ENCODE data around the gene DGKG. TPM values are rescaled to one million over a fixed set of nuclear protein-coding genes. Genes with fewer than 3 reads are reported as not detected.

Gene DGKG
- total and polyA plus RNA-seq, 8 donors: 4.2 to 7.6 (median 5.5) TPM

GRCh38 chr3:186152361-186152798, 209.7 kb downstream of the DGKG start:
- DNase-seq: no peak
- ATAC-seq: no peak
- Histone ChIP-seq H3K27me3 (no peaks in the 10 kb centered on the region), H3K27ac (peak overlapping the region in 1 of 2 donors; percentile 79), H3K4me3 (no peak overlapping the region), H3K9me3 (no peaks in the 10 kb centered on the region), H3K4me1 (peaks cover 0 to 45% of the 10 kb centered on the region in 2 donors), H3K36me3 (peaks cover 0 to 3% of the 10 kb centered on the region in 2 donors)
- intact Hi-C loops (cut with DNase I): no loop called here
- TF ChIP-seq CTCF (IDR thresholded peaks at IDR 0.05): no peak

GRCh38 chr3:186151077-186151971, 210.7 kb downstream of the DGKG start:
- peak overlapping the region in 1 of 2 donors; percentile 79 for H3K27ac ChIP-seq
- intact Hi-C loops (cut with DNase I): no loop called here

GRCh38 chr3:186150041-186150830, 211.8 kb downstream of the DGKG start:
- peak overlapping the region in 1 of 2 donors; percentile 79 for H3K27ac ChIP-seq
- H3K9me3 ChIP-seq: no peaks in the 10 kb centered on the region
- peaks cover 0 to 3% of the 10 kb centered on the region in 2 donors for H3K36me3 ChIP-seq
- peak; percentile 16 for ATAC-seq
- no peaks in the 10 kb centered on the region for H3K27me3 ChIP-seq
- no peak overlapping the region for H3K4me3 ChIP-seq
- DNase-seq: no peak
- H3K4me1 ChIP-seq: peaks cover 0 to 45% of the 10 kb centered on the region in 2 donors
- intact Hi-C loops (cut with DNase I): no loop called here
- TF ChIP-seq CTCF (IDR thresholded peaks at IDR 0.05): no peak

More at GRCh38 chr3:186151077-186151971, 210.7 kb downstream of the DGKG start:
- no peaks in the 10 kb centered on the region for H3K27me3 ChIP-seq
- H3K9me3 ChIP-seq: no peaks in the 10 kb centered on the region
- peaks cover 0 to 3% of the 10 kb centered on the region in 2 donors for H3K36me3 ChIP-seq
- H3K4me1 ChIP-seq: peaks cover 0 to 45% of the 10 kb centered on the region in 2 donors
- ATAC-seq: peak; percentile 47
- no peak for DNase-seq
- H3K4me3 ChIP-seq: no peak overlapping the region
- no peak for TF ChIP-seq CTCF (IDR thresholded peaks at IDR 0.05)

GRCh38 chr3:186149319-186149960, 212.6 kb downstream of the DGKG start:
- Histone ChIP-seq H3K27ac (no peak overlapping the region), H3K9me3 (no peaks in the 10 kb centered on the region), H3K36me3 (peaks cover 0 to 3% of the 10 kb centered on the region in 2 donors), H3K4me1 (peaks cover 0 to 45% of the 10 kb centered on the region in 2 donors), H3K27me3 (no peaks in the 10 kb centered on the region), H3K4me3 (no peak overlapping the region)
- DNase-seq (no peak), ATAC-seq (no peak)
- intact Hi-C loops (cut with DNase I): no loop called here
- TF ChIP-seq CTCF (IDR thresholded peaks at IDR 0.05): no peak

Measured in left lung (tissue), 10 donors.